Posterior vena cava (tissue), 2 donors: Measurements from ENCODE around the gene PLET1. TPM values are rescaled to one million over a fixed set of nuclear protein-coding genes. Genes with fewer than 3 reads are reported as not detected.

Experiments used
- DNase-seq: peaks from one replicate; pipeline ENCODE4 v3.0.0-alpha.2; 2020; ENCODE audit warnings: low spot score
- intact Hi-C, 2 donors: fragments of 100-400 bp; cut with DNase I; formaldehyde crosslinking; loops; one replicate each; pipeline versions ENCODE4 v1.14.1 to v1.14.2; 2022 to 2023
- total RNA-seq, 2 donors: library from RNA; stranded (reverse); fragmentation: NEBNext Ultra II Directional; extraction: Animal tissue kit (Norgen Biotek cat#: 25700); gene quantifications; one replicate each; pipeline ENCODE4 v1.2.1, GENCODE V29; 2021
- donor health status: DM: yes; HTN: yes; CAD: no.
- donor health status: DM: yes; HTN: yes; CAD: no.

PLET1 gene
- total RNA-seq, 2 donors from 2014 or later: not detected

DNA sequence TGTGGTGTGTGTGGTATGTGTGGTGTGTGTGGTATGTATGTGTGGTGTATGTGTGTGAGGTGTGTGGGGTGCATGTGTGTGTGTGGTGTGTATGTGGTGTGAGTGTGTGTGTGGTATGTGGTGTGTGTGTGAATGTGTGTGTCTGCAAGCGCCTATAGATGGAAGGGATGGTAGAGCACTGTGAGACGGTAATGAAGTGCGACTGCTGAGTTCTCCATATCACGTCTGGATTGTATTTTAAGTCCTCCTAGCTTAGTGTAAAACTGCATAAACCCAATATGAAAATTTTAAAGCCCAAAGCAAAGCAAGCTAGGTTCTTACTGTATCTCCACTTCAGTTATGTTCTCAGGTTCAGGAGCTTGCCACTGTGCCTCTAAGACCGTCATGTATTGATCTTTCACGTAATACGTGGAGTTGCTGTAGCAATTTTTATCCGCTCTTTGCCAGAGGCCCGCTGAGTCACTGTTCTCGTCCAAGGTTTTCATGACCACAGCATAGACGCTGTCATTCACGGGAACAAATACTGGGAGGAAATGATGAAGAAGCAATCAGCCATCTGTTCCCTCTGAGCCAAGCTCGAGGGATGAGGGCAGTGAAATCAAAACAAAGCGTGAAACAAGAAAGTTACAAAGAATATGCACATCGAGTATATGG lies 5.5 kb downstream of the PLET1 start:
- no peak for DNase-seq
- intact Hi-C loops: no loop called here

DNA sequence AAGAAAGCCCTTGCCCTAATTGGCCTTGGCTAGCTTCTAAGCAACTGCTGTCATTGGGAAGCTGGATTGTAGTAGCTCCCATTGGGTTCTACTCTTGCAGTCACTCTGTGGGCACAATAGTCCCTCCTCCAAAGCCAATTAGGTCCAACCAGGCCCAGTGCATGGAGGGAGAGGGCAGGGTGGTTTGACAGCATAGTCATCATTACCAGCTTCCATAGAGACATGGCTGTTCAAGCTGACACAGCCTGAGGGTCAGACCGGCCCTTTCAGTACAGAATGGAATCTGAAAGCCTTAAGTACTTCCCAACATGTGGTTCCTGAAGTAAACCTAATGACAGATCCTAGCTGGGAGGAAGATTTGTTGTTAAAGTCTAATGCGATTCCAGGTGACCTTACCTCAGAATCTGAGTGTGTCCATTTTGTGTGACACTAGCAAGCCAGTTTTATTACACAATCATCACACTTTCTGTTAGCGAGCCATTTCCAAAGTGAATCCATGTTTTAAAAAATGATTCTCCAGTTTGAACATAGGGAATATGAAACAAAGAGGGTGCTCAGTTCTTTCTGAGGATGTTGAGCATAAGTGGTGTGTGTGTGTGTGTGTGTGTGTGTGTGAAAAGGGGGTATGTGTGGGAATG lies 6.9 kb downstream of the PLET1 start:
- no peak for DNase-seq
- intact Hi-C loops: no loop called here

DNA sequence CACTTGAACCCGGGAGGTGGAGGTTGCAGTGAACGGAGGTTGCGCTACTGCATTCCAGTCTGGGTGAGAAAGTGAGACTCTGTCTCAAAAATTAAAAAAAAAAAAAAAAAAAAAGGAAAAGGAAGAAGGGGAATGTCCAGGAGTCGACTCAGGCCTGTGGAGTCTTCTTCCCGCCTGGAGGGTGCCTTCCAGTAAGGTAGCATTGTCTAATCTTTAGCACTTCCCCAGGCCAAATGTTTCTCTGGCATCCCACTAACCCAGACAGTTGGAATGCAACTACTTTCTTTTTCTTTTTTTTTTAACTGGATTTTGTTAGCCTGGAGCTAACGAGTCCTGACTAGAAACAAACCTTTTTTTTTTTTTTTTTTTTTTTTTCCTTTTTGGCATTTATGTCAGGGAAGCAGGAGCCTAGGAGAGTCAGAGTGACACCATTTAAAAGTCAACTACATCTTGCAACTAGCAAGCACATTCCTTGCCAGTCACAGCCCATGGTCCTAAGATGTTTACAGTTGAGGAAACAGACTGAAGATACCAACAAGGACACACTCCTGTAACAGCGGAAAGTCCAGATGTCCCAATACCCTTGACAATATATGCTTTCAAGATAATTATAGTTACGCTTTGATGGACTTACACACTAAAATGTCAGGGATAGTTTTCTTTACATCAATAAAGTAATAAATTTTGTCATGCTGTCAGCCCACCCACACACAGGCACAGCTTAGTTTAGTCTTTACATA lies 10.6 kb downstream of the PLET1 start:
- DNase-seq: no peak
- intact Hi-C loops: no loop called here

DNA sequence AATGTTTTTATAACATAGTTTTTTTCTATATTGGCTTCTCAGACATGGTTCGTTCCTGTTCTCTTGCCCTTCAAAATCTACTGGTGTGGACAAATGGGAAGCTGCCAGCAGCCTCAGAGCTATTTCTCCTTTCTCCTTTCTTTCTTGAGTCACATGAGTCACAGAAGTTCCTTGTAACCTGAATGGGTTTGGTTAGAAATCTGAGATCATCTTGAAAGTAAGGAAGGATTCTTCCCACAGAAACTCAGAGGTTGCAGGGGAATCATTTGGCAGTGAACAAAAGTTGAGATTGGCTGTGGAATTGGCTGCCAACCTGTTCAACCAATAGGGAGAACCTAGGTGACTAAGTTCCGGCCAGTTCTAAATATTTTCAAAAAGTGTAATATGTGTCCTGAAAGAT lies 12.5 kb downstream of the PLET1 start:
- intact Hi-C loops: no loop called here
- DNase-seq: no peak

DNA sequence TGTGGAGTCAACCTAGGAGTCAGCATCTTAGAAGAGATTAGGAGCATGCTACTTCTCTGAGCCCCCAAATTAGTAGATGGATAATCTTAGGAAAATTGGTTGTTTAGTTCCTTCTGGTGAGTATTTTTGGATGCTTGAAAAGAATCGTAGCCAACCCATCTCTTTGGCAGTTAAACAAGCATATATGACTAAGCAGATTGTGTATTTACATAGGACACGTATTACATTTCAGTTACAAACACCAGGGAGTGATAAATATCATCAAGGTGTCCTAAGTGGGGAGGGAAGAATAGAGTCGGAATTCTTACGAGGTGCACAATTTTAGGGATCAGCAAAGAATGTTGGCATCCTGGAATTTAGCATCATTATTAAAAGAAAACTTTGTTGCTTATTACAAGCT lies 13.5 kb downstream of the PLET1 start:
- intact Hi-C loops: no loop called here
- DNase-seq: no peak

DNA sequence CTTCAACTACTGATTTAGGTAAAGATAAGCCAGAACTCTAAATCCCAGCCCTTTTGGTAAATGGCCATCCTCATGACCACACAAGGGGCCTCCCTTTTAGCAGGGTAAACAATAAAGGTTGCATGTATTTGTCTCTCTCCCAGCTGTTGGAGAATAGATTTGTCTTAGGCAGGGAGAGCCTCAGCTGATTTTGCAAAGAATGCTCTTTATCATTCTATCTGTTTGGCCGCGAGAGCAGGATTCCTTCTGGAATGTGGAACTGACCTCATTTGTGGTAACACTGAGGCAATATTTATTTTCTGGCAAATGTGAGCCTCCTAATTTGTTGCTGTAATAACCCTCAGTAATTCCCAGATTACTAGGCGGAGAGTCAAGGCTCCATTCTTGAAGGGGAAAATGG lies 19.2 kb downstream of the PLET1 start:
- no peak for DNase-seq
- intact Hi-C loops: no loop called here

DNA sequence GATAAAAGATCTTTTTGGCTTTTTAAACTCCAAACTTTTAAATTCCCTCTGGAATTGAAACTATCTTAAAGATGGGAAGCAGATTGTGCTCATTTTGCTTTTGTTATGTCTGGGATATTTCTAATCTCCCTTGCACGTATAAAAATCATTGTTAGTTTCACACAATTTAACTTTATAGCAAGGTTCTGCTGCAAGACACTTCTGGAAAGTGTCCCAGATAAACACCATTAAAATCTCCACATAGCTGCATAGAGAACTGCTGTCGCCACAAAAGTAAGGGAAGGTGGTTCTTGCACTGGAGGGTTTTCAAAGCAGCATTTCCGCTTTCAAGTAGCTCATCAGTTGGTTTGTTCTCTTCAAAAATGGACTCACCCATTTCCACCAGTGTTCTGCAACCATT lies 22.6 kb downstream of the PLET1 start:
- intact Hi-C loops: no loop called here

DNA sequence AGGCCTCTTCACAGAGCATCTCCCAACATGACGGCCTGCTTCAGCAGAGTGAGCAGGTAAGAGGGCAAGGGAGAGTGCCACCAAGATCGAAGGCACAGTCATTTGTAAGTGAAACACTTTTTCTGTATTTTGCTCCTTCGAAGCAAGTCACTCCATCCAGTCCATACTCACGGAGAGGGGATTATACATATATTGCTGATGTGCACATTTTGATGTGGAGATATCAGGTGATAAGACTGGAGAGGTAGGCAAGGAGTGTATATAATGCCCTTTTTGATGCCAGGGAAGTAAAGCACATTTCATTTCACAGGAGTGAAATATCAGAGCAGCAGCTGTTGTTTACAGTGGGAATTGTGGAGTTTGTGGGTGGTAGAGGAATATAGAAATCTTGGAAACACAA lies 23.2 kb downstream of the PLET1 start:
- intact Hi-C loops: no loop called here
- no peak for DNase-seq

More for the DNA sequence above, 22.6 kb downstream of the PLET1 start:
- DNase-seq: no peak

DNA sequence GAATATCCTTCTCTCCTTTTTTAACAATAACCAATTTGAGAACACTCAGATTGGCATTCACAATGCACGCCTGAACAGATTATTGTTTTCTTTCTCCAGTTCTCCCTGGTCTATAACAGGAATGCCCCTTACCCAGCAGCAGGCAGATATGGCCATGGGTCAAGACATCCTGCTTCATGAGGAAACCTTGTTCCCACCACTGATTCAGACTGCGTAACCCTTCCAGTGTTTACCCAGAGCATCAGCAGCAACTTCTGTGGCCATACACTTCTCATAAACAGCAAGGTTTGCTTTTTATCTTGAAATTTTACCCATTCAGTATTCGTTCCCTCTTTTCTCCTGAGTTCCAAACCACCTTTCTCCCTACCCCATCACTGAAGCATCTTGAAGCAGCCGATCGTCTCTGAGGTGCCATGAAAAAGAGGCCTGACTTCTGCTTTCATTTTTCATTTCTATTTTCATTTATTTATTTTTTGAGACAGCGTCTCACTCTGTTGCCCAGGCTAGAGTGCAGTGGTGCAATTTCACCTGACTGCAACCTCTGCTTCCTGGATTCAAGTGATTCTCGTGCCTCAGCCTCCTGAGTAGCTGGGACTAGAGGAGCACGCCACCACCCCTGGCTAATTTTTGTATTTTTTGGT lies 24.8 kb downstream of the PLET1 start:
- intact Hi-C loops: no loop called here
- no peak for DNase-seq

DNA sequence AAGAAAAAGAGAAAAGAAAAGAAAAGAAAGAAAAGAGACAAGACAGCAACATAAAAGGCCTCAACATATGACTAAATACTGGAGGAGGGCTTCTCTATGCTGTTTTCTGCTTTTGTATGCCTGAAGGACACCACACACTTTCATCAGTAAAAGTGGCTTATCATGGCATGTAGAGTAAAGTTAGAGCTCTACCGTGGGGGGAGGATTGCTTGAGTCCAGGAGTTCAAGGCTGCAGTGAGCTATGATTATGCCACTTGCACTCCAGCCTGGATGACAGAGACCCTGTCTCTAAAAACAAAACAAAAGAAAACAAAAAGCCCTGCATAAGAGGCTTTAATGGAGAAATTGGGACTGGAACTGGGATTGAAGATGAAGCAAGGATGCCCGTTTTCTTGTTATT lies 28.7 kb downstream of the PLET1 start:
- DNase-seq: no peak
- intact Hi-C loops: no loop called here

DNA sequence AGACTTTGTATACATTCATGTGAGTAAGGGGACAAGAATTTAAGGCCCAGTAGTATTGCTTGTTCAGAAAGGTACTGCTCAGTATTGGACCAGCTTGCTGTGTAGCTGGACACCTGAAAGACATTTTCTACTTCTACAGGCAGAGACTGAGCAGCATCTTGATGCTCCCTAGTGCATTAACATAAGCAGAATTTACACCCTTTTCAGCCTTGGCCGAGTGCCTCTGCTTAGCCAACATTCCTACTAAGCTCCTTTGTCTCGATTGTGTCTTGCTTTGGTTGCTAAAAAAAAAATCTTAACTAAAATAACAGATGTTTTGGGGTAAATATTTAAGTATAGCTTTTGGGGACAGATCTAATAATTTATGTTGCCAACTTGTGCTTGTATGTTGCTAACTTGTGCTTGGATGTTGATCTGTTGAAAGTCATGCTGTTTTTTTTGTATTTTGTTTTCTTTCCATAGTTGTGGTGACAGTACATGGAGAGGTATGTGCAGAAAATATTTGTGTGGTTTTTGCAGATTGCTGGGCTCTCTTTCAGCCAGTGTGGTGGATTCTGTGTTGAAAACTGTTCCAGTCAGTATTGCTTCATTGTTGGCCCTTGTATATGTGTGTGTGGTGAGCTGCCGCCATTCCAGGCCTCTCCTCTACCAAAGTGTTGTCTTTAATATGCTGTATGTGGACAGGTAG lies 30.8 kb downstream of the PLET1 start:
- intact Hi-C loops: no loop called here
- no peak for DNase-seq

DNA sequence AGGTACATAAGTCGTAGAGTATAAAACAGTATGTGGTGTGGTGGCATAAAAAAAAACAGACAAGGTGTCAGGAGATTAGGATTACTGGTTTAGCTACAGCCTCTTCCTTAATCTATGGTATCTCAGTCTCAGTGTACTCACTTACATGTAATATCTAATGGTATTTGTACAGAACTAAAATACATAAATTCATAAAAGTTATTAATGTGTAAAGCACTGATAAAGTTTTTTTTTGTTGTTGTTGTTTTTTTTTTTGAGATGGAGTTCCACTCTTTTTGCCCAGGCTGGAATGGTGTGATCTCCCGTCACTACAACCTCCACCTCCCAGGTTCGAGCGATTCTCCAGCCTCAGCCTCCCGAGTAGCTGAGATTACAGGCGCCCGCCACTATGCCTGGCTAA lies 31.5 kb downstream of the PLET1 start:
- intact Hi-C loops: no loop called here
- no peak for DNase-seq

DNA sequence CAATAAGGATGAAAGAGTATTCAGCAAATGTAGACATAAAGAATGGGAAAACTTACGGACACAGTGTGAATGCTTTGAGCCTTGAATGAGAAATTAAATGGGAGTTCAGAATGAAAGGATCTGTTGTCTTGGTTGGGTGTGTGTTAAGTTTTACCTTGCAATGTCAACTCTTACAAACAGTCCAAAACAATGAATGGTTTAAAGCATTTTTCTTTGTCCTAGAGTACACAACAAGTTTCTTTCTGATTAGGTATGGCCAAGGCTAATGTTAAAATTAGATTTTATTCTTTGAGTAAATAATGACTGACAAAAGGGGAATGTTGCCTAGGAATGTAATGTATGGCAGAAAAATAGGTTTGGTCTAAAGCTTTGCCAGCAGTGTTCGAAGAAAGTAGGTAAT lies 32.0 kb downstream of the PLET1 start:
- intact Hi-C loops: no loop called here
- DNase-seq: no peak

DNA sequence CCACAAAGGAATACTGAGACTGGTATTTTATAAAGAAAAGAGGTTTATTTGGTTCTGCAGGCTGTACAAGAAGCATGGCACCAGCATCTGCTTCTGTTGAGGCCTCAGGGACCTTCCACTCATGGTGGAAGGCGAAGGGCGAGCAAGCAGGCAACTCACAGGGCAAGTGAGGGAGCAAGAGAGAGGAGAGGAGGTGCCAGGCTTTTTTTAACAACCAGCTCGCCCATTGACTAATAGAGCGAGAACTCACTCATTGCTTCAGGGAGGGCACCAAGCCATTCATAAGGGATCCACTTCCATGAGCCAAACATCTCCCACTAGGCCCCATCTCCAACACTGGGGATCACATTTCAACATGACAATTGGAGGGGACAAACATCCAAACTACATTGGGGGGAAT lies 33.2 kb downstream of the PLET1 start:
- intact Hi-C loops: no loop called here
- no peak for DNase-seq

DNA sequence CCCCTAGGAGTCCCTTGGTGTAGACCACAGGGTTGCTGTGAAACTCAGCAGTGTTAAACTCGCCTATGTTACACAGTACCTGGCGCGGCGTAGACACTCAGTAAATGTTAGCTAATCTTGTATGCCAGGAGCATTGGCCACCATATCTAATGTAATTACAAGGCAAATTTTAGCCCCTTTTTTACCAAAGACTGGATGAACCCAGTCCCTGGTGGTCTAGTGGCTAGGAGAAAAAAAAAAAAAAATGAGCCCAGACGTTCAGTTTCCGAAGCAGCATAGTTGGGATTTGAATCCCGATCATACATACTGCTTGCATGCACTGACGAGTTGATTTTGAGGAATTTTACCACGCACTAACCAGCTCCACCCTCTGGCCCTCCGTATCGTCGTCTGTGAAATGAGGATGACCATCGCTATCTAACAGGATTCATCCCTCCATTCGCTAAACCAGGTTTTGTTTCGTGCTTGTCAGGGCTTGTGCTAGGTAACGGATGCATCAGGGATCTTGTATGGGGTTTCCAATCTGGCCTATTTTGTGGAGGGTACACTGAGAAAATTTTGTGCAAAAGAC lies 33.7 kb downstream of the PLET1 start:
- intact Hi-C loops: no loop called here
- DNase-seq: no peak

DNA sequence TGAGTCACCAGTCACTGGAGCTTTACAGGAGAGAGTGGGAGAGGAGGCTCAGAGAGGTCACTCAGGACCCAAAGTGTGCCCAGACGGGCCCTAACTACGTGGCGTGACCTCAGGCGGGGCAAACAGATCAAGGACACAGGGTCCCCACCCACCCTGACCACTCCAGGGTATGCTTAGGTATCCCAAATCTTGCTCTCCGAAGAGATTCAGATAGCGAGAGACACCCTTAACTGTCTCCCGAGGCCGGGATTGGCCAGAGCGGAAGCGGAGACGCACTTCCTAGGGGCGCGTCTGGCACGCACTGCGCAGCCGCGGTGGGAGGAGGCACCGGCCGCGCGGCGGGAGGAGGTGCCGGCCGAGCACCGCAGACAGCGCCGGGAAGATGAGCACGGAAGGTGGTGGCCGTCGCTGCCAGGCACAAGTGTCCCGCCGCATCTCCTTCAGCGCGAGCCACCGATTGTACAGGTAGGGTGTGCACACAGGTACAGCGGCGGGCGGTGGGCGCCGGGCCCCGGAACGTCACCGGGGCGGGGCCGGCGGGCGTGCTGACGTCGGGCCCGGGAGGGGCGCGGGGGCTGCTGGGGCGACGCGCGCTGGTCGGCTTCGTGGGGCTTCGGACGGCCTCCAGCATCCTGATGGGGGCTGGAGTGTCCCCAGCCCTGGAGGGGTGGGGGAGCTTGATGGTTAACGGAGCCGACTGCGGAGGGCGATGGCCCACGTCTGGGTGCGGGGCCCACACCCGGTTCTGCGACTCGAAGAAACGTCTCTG lies 34.4 kb downstream of the PLET1 start, which contains the start of gene PTS:
PTS (plus strand) TSS at position 367 of the 769 bp plus-strand sequence; CDS start at position 383, 16 bp downstream.
- peak; percentile 97 for DNase-seq
- intact Hi-C loops: no loop called here

DNA sequence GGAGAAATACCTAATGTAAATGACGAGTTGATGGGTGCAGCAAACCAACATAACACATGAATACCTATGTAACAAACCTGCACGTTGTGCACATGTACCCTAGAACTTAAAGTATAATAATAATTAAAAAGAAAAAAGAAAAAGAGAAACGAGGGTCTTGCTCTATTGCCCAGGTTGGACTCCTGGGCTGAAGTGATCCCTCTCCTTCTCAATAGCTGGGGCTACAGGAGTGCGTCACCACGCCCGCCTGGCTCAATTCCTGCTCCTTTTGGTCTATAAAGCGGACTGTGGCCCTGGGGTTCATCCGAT lies 35.0 kb downstream of the PLET1 start:
- DNase-seq: no peak
- intact Hi-C loops: no loop called here

DNA sequence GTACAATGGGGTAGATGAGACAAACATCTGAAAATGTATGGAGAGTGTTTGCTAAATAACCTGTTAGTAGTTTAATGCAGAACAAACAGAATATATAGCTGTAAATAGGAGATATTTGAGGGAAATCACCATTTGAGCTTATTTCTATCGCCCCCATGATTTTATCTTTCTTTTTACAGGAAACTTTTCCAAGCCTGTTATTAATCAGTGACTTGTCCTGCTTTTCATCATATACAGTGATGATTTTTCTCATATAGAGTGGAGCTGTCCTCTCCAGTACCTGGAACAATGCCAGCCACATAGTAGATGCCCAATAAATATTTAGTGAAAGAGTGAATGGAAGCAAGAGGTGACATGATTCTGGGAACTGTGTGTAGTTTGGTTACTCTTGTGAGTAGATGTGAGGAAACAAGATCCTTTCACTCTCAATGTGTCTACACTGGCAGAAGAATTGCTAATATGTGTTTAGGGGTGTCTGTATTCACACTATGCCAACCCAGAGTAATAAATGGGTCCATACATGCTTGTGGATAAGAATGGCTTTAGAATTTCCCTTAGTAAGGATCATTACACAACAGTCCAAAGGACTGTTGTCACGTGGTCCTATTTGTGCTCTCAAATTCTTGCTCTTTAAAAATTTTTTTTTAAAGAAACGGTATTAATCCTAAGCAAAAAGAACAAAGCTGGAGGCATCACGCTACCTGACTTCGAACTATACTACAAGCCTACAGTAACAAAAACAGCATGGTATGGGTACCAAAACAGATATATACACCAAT lies 36.7 kb downstream of the PLET1 start:
- no peak for DNase-seq
- intact Hi-C loops: loop anchor here in 1 of 2 donors (5.0 kb wide), 1 partner anchor 58 kb away; no protein-coding TSS in a partner anchor
